NCI-H2171 (cell line): Measurements from ENCODE around the gene FGFBP2.

Source experiments
- DNase-seq: peaks from one replicate; lab custom pipeline; 2025; lab: John Stamatoyannopoulos, UW

The FGFBP2 gene

DNA sequence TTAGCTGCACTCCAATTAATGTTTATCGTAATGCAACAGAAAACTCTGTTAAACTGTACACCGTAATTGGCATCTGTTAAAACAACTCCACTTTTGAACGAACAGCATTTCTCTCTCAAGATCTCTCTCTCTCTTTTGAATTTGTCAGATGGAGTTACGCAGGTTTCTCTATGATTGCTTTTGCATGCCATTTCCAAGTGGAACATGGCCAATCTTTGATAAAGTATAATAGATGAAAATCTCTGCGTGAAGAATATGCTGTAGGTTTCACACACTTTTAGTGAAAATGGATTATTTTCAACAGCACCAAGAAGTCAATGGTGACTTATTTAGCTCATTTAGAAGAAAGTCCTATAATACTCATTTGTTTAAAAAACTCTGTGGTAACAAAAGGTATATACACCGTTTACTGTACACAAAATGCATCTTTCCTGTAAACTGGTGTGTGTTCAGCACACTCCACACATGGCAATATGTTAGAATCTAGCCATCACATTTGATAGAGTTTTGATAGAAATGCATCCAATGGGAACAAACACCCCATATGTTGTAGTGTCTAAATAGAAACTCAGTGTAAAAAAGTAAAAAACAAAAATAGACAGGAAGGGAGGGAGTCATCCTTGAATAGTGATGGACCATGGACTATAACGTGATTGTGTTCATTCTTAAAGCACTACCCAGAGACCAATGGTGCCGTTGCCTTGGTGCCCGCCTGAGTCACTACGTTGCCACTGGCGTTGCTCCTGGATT, 5.8 kb upstream of the FGFBP2 start:
- DNase-seq, result no peak

- no peak for DNase-seq
These were observed 2.4 kb upstream of the FGFBP2 start for GRCh38 chr4:15965325-15965724.

DNA sequence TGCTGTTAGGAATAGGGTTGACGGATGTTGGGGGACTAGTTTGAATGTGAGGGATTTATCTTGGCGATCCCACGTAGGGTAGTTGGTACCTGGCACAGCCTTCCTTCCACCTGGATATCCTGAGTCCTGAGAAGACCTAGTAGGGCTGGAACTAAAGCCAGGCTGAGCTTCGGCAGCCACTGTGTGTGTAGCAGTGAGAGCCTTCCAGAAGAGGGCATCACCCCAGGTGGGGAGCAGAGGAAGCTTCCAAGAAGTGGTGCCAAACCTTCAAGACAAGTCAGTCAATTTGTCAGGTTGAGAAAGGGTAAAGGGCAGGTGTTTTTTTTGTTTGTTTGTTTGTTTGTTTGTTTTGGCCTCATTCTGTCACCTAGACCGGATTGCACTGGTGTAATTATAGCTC, 1.2 kb upstream of the FGFBP2 start:
- no peak for DNase-seq

DNA sequence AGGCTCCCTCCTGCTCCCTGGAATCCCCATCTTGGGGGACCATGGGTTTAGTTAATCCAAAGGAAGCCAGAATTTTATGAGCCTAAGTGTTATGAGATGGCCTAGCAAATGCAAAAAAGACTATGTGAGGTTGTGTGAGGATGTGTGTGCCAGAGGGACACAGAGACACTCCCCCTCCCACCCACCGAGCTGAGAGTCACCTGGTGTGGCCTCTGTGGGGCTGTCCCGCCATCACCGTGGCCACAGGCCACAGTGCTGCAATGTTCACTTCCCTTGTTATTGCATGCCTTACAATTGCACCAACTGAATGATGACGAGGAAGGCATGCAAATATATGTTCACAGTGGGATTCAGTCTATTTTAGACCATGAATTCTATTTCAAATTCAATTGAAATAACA, 601 bp upstream of the FGFBP2 start:
- no peak for DNase-seq

DNA sequence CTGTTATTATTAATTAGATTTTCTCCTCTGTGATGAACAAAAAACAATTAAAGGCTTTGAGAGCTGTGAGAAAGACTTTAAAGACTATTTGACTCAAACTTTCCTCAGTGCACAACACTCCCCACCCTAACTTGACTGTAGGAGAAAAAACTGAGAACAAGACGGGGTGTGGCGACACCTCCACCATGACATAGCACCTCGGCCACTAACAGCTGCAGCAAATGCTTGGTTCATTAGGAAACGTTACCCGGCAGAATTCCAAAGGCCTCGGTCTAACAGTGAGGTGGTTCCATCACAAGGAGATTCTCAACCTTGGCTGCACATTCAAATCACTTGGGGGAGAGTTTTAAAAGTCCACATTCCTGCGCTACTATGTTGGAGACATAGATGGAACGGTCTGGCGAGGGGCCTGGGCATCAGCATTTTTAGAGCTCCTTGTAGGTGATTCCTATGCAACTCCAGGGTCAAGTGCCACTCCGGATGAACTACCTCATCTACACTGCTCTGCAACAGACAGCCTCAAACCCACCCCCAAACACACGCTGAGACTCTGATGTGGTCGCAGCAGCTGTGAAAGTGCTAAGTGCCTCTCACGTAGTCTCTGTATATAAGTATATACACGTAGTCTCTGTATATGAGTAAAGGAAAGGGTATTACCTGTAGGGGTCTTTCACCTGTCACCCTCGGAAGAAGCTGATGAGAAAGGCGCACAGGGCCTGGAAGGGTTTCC, 1.0 kb downstream of the FGFBP2 start:
- no peak for DNase-seq

- DNase-seq, result no peak
These were observed 4.4 kb downstream of the FGFBP2 start for GRCh38 chr4:15958562-15958961.

GRCh38 chr4:15956179-15956850, 6.7 kb downstream of the FGFBP2 start:
- peak; percentile 1 for DNase-seq

- no peak for DNase-seq
These were observed 7.3 kb downstream of the FGFBP2 start for GRCh38 chr4:15955670-15956069.

- DNase-seq, result no peak
These were observed 9.3 kb downstream of the FGFBP2 start for GRCh38 chr4:15953625-15954024.

- no peak for DNase-seq
These were observed 11.2 kb downstream of the FGFBP2 start for GRCh38 chr4:15951781-15952180.

- DNase-seq, result no peak
These were observed 14.1 kb downstream of the FGFBP2 start for GRCh38 chr4:15948826-15949225.

GRCh38 chr4:15947684-15948083, 15.3 kb downstream of the FGFBP2 start:
- no peak for DNase-seq

DNA sequence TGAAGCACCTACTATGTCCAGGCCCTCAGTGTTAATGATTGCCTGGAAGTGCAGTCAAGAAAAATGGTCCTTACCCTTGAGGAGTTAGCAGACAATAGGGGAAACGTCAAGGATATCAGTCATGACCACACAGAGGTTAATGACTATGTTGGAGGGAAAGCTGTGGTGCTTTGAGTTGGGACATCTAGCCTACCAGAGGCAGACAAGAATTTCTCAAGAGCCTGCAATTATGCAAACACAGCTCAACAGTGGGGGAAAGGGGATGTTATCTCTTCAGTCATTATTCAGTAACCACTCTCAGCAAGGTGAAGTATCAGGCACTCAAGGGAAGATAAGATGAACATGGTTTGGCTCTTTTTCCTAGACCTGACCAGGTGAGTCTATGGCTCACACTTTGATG, 17.5 kb downstream of the FGFBP2 start:
- DNase-seq, result no peak

DNA sequence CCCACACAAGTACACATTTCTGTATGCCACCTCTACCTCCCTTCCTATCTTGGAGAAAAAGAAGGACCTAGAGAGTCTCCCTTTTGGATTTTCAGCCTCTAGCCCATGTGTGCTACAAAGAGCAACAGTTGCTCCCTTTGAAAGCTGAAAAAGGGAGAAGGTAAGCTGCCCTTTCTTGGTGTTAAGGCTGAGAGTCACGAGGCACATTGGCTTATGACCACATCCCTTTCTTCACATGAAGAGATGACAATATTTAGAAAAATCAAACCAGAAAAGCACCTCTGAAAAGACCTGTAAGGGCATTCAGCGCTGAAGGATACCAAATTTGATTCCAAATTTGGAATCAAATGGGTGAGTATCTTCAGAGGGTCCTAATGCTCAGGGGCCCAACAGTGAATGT, 18.1 kb downstream of the FGFBP2 start:
- DNase-seq, result no peak

DNA sequence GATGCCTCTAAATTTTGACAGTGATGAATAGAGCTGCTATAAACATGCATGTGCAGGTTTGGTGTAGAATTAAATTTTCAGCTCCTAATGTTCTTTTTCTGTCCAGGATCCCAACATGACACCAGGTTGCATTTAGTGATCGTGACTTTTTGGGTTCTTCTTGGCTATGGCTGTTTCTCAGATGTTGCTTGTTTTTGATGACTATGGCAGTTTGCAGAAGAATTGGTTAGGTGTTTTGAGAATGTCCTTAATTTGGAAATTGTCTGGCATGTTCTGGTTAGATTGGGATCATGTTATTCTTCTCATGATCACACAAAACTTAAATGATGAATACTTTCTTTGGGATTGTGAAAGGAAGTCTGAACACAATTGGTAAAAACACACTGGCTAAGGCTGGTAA, 20.7 kb downstream of the FGFBP2 start:
- no peak for DNase-seq

DNA sequence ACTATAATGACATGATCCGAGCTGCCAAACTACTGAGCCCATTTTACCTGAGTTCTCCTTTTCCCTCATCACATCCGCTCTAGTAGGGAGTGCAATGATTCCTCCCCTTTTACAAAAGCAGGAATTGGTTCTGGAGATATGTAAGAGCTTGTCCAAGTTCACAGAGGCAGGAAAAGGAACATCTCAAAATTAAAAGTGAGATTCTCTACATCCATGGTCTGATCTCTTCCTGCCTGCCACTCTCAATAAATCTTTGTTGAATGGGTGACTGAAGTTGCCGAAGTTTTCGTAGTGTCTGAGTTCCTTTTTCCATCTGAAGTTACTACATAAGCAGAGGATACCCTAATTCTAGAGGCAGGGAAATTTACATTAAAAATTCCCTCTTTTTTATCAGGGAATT, 24.3 kb downstream of the FGFBP2 start, which contains the start of gene FGFBP1:
FGFBP1 (minus strand) TSS at position 101 of the 400 bp plus-strand sequence. CDS start 2,108 bp downstream, outside the sequence.
- no peak for DNase-seq

- DNase-seq, result no peak
These were observed 24.8 kb downstream of the FGFBP2 start for GRCh38 chr4:15938182-15938581.

GRCh38 chr4:15936495-15936894, 26.5 kb downstream of the FGFBP2 start:
- DNase-seq, result no peak

DNA sequence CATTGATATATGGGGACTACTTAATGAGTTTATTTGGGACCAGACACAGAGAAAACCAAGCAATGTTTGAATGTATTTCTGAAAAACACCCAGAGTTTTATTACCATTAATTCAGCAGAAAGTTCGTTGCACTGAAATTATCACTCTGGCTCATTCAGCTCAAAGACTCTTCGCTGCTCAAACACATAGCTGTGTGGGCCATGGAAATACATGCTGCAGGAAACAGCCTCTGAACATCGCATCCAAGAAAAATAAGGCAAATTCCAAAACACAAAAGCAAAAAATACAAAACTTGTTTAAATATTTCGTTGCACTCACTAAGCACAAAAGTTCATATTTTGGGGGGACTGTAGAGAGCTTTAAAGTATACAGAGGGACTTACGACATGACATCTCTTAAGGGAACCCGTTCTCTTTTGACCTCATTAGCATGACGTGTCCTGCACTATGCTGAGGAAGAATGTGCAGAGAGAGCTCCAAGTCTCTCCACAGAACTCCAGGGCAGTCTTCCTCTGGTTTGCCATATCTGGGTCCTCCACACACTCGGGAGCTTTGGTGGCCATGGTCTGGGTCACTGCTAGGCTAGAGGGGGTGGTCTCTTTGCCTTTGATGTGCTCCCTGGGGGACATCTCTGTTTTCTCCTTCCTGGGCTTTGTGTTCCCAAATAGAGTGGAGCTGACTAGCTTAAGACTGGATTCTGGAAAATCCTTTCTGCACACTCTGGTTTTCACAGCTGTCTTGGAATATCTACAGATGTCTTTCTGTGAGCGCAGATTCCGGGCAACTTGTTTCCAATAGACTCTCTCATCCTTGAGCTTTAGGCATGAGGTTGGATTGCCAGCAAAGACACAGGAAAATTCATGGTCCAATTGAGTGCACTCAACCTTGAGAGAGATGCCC, 27.2 kb downstream of the FGFBP2 start:
- DNase-seq, result no peak

GRCh38 chr4:15934259-15934658, 28.7 kb downstream of the FGFBP2 start:
- no peak for DNase-seq

DNA sequence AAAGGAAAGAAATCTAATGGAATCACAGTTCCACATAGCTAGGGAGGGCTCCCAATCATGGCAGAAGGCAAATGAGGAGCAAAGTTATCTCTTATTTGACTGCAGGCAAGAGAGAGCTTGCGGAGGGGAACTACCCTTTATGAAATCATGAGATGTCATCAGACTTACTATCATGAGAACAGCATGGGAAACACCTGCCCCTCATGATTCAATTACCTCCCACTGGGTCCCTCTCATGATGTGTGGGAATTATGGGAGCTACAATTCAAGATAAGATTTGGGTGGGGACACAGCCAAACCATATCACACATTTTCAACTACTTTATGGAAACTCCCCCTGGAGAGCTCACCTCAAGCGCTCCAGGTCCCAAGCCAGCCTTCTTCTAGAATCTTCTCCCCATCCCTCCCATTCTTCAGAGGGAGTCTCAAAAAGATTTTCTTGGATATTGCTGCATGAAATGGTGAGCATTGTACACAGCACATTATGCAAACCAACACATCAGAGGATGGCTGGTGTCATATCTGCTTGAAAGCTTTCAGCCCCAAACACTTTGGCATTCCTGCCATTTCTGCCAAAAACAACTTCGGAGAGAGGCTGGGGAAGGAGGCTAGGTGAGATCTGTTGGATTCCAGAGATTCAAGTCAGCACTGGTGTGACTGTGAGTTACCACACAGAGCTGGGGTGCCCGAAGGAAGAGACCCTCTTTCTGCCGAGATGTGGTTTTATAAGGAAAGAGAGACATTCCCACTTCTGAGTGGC, 31.3 kb downstream of the FGFBP2 start:
- no peak for DNase-seq
